HL-60 (cell line): ENCODE data around the gene HECA.

Experiments
- DNase-seq, 2 experiments: peaks; one replicate each; pipeline ENCODE4 v3.0.0-alpha.2; 2010 to 2020; ENCODE audit warnings: low read depth in 1 of 2, low spot score in 1 of 2
- H3K27ac ChIP-seq: fragments of 250-450 bp; sonication (Bioruptor Pico); replicated peaks from 2 replicates; pipeline ENCODE4 v1.5.1; 2020; ENCODE audit warnings: mild to moderate bottlenecking, moderate library complexity
- H3K27me3 ChIP-seq: fragments of 250-450 bp; sonication (Bioruptor Pico); 2 replicates; pipeline ENCODE4 v1.5.1; 2021; ENCODE audit warnings: mild to moderate bottlenecking, moderate library complexity; ENCODE audit not compliant: insufficient read depth, poor library complexity, severe bottlenecking
- H3K4me3 ChIP-seq: replicated peaks from 2 replicates; pipeline ENCODE4 v1.5.1; 2011; ENCODE audit warnings: mild to moderate bottlenecking, control low read depth, low read length; ENCODE audit not compliant: insufficient read depth
- GABPA ChIP-seq: IDR thresholded peaks from 2 replicates; pipeline ENCODE4 v1.6.1; 2012; ENCODE audit warnings: low read depth
- POLR2AphosphoS5 ChIP-seq: IDR thresholded peaks from 2 replicates; pipeline ENCODE4 v1.6.1; 2012; ENCODE audit warnings: low read depth
- SPI1 ChIP-seq: IDR thresholded peaks from 2 replicates; pipeline ENCODE4 v1.6.1; 2012; ENCODE audit warnings: low read depth, mild to moderate bottlenecking, borderline replicate concordance
- TF ChIP-seq, protein P1 (sequence below): IDR thresholded peaks from 2 replicates; pipeline ENCODE4 v1.6.1; 2012; ENCODE audit warnings: low read depth; ENCODE audit not compliant: insufficient replicate concordance
- TF ChIP-seq, protein P2 (sequence below): IDR thresholded peaks from one replicate; pipeline ENCODE4 v1.5.1; 2011; ENCODE audit warnings: low read length, control low read depth, inconsistent platforms; ENCODE audit not compliant: insufficient read depth

Gene HECA

DNA sequence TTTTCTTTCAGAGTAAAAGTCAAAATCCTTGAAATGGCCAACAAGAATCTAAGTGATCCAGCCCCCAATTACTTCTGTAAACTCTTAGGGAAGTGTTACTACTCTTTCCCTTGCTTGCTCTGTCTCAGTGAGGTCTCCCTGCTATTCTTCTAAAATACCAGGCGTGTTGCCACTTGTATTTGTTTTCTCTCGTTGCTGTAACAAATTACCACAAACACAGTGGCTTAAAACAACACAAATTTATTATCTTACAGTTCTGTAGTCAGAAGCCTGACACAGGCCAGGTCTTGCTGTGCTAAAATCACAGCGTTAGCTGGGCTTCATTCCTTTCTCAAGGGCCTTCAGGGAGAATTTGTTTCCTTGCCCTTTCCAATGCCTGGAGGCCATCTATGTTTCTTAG, 59.9 kb downstream of the HECA start:
- Histone ChIP-seq H3K27me3 (no peaks in the 10 kb centered on the region), H3K4me3 (no peak overlapping the region), H3K27ac (no peak overlapping the region)
- no peak for DNase-seq
- TF ChIP-seq POLR2AphosphoS5 (no peak), GABPA (no peak), SPI1 (no peak)
- TF ChIP-seq, protein P1, sequence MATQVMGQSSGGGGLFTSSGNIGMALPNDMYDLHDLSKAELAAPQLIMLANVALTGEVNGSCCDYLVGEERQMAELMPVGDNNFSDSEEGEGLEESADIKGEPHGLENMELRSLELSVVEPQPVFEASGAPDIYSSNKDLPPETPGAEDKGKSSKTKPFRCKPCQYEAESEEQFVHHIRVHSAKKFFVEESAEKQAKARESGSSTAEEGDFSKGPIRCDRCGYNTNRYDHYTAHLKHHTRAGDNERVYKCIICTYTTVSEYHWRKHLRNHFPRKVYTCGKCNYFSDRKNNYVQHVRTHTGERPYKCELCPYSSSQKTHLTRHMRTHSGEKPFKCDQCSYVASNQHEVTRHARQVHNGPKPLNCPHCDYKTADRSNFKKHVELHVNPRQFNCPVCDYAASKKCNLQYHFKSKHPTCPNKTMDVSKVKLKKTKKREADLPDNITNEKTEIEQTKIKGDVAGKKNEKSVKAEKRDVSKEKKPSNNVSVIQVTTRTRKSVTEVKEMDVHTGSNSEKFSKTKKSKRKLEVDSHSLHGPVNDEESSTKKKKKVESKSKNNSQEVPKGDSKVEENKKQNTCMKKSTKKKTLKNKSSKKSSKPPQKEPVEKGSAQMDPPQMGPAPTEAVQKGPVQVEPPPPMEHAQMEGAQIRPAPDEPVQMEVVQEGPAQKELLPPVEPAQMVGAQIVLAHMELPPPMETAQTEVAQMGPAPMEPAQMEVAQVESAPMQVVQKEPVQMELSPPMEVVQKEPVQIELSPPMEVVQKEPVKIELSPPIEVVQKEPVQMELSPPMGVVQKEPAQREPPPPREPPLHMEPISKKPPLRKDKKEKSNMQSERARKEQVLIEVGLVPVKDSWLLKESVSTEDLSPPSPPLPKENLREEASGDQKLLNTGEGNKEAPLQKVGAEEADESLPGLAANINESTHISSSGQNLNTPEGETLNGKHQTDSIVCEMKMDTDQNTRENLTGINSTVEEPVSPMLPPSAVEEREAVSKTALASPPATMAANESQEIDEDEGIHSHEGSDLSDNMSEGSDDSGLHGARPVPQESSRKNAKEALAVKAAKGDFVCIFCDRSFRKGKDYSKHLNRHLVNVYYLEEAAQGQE: no peak
- TF ChIP-seq, protein P2, sequence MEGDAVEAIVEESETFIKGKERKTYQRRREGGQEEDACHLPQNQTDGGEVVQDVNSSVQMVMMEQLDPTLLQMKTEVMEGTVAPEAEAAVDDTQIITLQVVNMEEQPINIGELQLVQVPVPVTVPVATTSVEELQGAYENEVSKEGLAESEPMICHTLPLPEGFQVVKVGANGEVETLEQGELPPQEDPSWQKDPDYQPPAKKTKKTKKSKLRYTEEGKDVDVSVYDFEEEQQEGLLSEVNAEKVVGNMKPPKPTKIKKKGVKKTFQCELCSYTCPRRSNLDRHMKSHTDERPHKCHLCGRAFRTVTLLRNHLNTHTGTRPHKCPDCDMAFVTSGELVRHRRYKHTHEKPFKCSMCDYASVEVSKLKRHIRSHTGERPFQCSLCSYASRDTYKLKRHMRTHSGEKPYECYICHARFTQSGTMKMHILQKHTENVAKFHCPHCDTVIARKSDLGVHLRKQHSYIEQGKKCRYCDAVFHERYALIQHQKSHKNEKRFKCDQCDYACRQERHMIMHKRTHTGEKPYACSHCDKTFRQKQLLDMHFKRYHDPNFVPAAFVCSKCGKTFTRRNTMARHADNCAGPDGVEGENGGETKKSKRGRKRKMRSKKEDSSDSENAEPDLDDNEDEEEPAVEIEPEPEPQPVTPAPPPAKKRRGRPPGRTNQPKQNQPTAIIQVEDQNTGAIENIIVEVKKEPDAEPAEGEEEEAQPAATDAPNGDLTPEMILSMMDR: no peak

DNA sequence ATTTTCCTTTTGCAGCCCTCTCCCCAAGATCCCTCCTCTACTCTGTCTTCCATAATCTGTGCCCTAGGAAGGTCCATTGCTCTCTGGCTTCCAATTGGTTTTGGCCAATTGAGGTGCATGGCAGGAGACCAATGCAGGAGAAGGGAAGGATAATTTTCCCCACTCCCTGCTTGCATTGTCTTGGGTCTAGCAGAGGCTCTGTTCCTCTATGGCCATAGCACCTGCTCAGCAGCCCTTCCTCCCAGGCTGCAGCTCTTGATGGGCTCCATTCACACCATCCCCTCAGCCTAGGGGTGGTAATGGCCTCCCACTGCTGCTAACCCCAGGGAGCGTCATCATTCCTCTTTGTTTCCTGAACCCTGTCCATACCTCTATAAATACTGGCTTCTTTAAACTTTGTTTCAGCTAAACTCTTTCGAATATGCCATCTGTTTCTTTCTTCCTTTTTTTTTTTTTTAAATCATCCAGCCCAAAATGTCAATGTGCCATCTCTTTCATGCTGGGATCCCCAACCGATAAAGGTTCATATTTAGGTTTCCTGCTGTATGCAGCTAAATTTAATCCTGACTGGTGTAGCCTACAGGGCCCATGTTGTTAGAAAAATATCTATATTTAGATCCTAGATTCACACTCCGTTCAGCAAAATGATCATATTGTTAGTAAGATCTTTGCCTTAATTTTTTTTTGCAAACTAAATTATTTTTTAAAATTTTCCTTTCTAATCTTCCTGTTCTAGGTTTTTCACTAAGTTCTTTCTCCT, 63.8 kb downstream of the HECA start:
- TF ChIP-seq POLR2AphosphoS5 (no peak), GABPA (no peak), SPI1 (no peak)
- TF ChIP-seq, protein P1: no peak
- TF ChIP-seq, protein P2: no peak
- Histone ChIP-seq H3K27ac (no peak overlapping the region), H3K27me3 (no peaks in the 10 kb centered on the region), H3K4me3 (no peak overlapping the region)
- DNase-seq: no peak

DNA sequence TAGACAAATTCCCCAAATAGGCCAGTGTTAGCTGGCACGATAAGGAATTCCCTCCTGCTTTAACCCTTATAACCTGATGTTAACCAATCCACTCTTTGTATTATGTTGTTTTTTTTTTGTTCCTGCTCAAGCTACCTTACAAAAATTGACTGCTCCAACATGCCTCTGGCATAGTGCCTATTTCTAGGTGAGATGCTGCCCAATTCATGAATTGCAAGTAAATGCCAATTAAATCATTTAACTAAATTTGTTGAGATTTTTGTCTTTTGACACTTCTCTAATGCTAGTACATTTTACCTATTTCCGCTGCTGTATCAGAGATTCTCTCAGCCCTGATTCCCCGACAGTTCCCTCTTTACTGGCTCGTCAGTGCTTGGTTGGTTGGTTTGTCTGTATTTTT, 66.5 kb downstream of the HECA start:
- Histone ChIP-seq H3K4me3 (no peak overlapping the region), H3K27me3 (no peaks in the 10 kb centered on the region), H3K27ac (no peak overlapping the region)
- no peak for DNase-seq
- TF ChIP-seq POLR2AphosphoS5: no peak
- TF ChIP-seq, protein P2: no peak
- TF ChIP-seq, protein P1: no peak
- TF ChIP-seq SPI1: no peak
